ENCODE results near the gene OPRM1. TPM values are rescaled to one million over a fixed set of nuclear protein-coding genes. Genes with fewer than 3 reads are reported as not detected.

Gene OPRM1
- total RNA-seq, 4 donors from 2014 or later: 0.27 to 0.87 (median 0.40) TPM; not detected in 1

GRCh38 chr6:154058963-154059680 lies 20.1 kb downstream of the OPRM1 start:
- Histone ChIP-seq H3K36me3 (no peaks in the 10 kb centered on the region), H3K27me3 (no peaks in the 10 kb centered on the region), H3K4me1 (no peaks in the 10 kb centered on the region), H3K9me3 (no peaks in the 10 kb centered on the region), H3K4me3 (no peak overlapping the region), H3K27ac (no peak overlapping the region)
- TF ChIP-seq CTCF (IDR thresholded peaks at IDR 0.05) (no peak), POLR2AphosphoS5 (IDR thresholded peaks at IDR 0.05) (no peak), POLR2A (IDR thresholded peaks at IDR 0.05) (no peak), EP300 (IDR thresholded peaks at IDR 0.05) (no peak)
- WGBS, 2 donors (ENCODE audit: low coverage in 1 of 2): 72 to 80% methylated on average over 3 to 4 of the region's 4 CpGs
- ATAC-seq: no peak

GRCh38 chr6:154060076-154060475 lies 21.0 kb downstream of the OPRM1 start:
- Histone ChIP-seq H3K4me1 (no peaks in the 10 kb centered on the region), H3K9me3 (peaks cover 0 to 6% (median 0%) of the 10 kb centered on the region in 3 donors), H3K4me3 (no peak overlapping the region), H3K36me3 (no peaks in the 10 kb centered on the region), H3K27ac (no peak overlapping the region), H3K27me3 (no peaks in the 10 kb centered on the region)
- WGBS, 2 donors (ENCODE audit: low coverage in 1 of 2): 75 to 81% methylated on average over 3 of the region's 3 CpGs
- ATAC-seq: no peak
- TF ChIP-seq POLR2AphosphoS5 (IDR thresholded peaks at IDR 0.05): no peak
- no peak for TF ChIP-seq CTCF (IDR thresholded peaks at IDR 0.05)
- no peak for TF ChIP-seq POLR2A (IDR thresholded peaks at IDR 0.05)
- no peak for TF ChIP-seq EP300 (IDR thresholded peaks at IDR 0.05)

- Histone ChIP-seq H3K4me3 (no peak overlapping the region), H3K4me1 (no peaks in the 10 kb centered on the region), H3K36me3 (no peaks in the 10 kb centered on the region), H3K27me3 (no peaks in the 10 kb centered on the region), H3K27ac (no peak overlapping the region), H3K9me3 (peaks cover 0 to 12% (median 0%) of the 10 kb centered on the region in 3 donors)
- no peak for ATAC-seq
- 68 to 79% methylated on average over 2 of the region's 2 CpGs for WGBS, 2 donors (ENCODE audit: low coverage in 1 of 2)
- TF ChIP-seq EP300 (IDR thresholded peaks at IDR 0.05): no peak
- TF ChIP-seq POLR2AphosphoS5 (IDR thresholded peaks at IDR 0.05): no peak
- TF ChIP-seq POLR2A (IDR thresholded peaks at IDR 0.05): no peak
- no peak for TF ChIP-seq CTCF (IDR thresholded peaks at IDR 0.05)
These were observed 31.0 kb downstream of the OPRM1 start for GRCh38 chr6:154070041-154070440.

GRCh38 chr6:154070657-154071056 lies 31.6 kb downstream of the OPRM1 start:
- no peaks in the 10 kb centered on the region for H3K36me3 ChIP-seq
- H3K4me1 ChIP-seq: no peaks in the 10 kb centered on the region
- 74 to 79% methylated on average over 1 of the region's 1 CpG for WGBS, 2 donors (ENCODE audit: low coverage in 1 of 2)
- TF ChIP-seq EP300 (IDR thresholded peaks at IDR 0.05) (no peak), POLR2A (IDR thresholded peaks at IDR 0.05) (no peak), POLR2AphosphoS5 (IDR thresholded peaks at IDR 0.05) (no peak), CTCF (IDR thresholded peaks at IDR 0.05) (no peak)
- no peak for ATAC-seq
- H3K27me3 ChIP-seq: no peaks in the 10 kb centered on the region
- no peak overlapping the region for H3K27ac ChIP-seq
- H3K9me3 ChIP-seq: peaks cover 0 to 9% (median 0%) of the 10 kb centered on the region in 3 donors
- no peak overlapping the region for H3K4me3 ChIP-seq

- ATAC-seq: no peak
These were observed 32.2 kb downstream of the OPRM1 start for GRCh38 chr6:154071236-154071635.

More at GRCh38 chr6:154071236-154071635, 32.2 kb downstream of the OPRM1 start:
- TF ChIP-seq CTCF (IDR thresholded peaks at IDR 0.05) (no peak), EP300 (IDR thresholded peaks at IDR 0.05) (no peak), POLR2A (IDR thresholded peaks at IDR 0.05) (no peak), POLR2AphosphoS5 (IDR thresholded peaks at IDR 0.05) (no peak)
- no peaks in the 10 kb centered on the region for H3K4me1 ChIP-seq
- no peak overlapping the region for H3K4me3 ChIP-seq
- no peaks in the 10 kb centered on the region for H3K36me3 ChIP-seq
- no peaks in the 10 kb centered on the region for H3K27me3 ChIP-seq
- peaks cover 0 to 9% (median 0%) of the 10 kb centered on the region in 3 donors for H3K9me3 ChIP-seq
- no peak overlapping the region for H3K27ac ChIP-seq
- WGBS, 2 donors (ENCODE audit: low coverage in 1 of 2): 75 to 82% methylated on average over 1 of the region's 1 CpG

All from gastroesophageal sphincter (tissue), 4 donors.